Cardiac muscle cell (in vitro differentiated cells and primary cell): ENCODE results near the gene KANSL3. TPM values are rescaled to one million over a fixed set of nuclear protein-coding genes. Genes with fewer than 3 reads are reported as not detected.
A peak's percentile ranks its signal among the peaks of the same experiment; 100 is the strongest.

Source experiments
- DNase-seq, 2 donors: peaks; one replicate each; pipeline versions ENCODE4 v3.0.0 to v3.0.0-alpha.2; 2010 to 2017; ENCODE audit warnings: low read depth in 1 of 2, low spot score in 1 of 2
- H3K27ac ChIP-seq: fragments of 200-600 bp; sonication (generic); 2 replicates; pipeline ENCODE4 v1.5.1; 2016
- H3K27me3 ChIP-seq: fragments of 200-600 bp; sonication (generic); 2 replicates; pipeline ENCODE4 v1.6.0; 2016; ENCODE audit warnings: control low read depth
- H3K36me3 ChIP-seq: fragments of 200-600 bp; sonication (generic); 2 replicates; pipeline ENCODE4 v1.5.1; 2016; ENCODE audit warnings: control low read depth
- H3K4me1 ChIP-seq: fragments of 200-600 bp; sonication (generic); 2 replicates; pipeline ENCODE4 v1.8.1; 2017; ENCODE audit warnings: low read depth, mild to moderate bottlenecking, mixed run types
- H3K4me3 ChIP-seq: fragments of 200-600 bp; sonication (generic); 2 replicates; pipeline ENCODE4 v1.5.1; 2016; ENCODE audit warnings: mild to moderate bottlenecking
- H3K9me3 ChIP-seq: fragments of 200-600 bp; sonication (generic); 2 replicates; pipeline ENCODE4 v1.5.1; 2017; ENCODE audit warnings: low read depth, mild to moderate bottlenecking, control low read depth
- polyA plus RNA-seq: library from polyadenylated mRNA; unstranded; fragments of >200 nt; fragmentation: Nextera tagmentation; extraction: Ambion mirVana; gene quantifications from 2 replicates; pipeline ENCODE4 v1.2.1, GENCODE V29; 2016
- total RNA-seq: library from RNA; depleted of rRNA; stranded (reverse); fragments of >200 nt; gene quantifications from 2 replicates; pipeline ENCODE4 v1.2.3, GENCODE V29; 2016
- TF ChIP-seq, protein P1 (sequence below): IDR thresholded peaks from 2 replicates; pipeline ENCODE4 v1.5.1; 2012; ENCODE audit warnings: low read depth, mild to moderate bottlenecking, low read length

KANSL3 gene
- total and polyA plus RNA-seq, 2 experiments from 2014 or later: 40.4 to 59.2 TPM

- H3K36me3 ChIP-seq: peaks cover 27% of the 10 kb centered on the region
- no peak for DNase-seq
- no peaks in the 10 kb centered on the region for H3K9me3 ChIP-seq
- TF ChIP-seq, protein P1, sequence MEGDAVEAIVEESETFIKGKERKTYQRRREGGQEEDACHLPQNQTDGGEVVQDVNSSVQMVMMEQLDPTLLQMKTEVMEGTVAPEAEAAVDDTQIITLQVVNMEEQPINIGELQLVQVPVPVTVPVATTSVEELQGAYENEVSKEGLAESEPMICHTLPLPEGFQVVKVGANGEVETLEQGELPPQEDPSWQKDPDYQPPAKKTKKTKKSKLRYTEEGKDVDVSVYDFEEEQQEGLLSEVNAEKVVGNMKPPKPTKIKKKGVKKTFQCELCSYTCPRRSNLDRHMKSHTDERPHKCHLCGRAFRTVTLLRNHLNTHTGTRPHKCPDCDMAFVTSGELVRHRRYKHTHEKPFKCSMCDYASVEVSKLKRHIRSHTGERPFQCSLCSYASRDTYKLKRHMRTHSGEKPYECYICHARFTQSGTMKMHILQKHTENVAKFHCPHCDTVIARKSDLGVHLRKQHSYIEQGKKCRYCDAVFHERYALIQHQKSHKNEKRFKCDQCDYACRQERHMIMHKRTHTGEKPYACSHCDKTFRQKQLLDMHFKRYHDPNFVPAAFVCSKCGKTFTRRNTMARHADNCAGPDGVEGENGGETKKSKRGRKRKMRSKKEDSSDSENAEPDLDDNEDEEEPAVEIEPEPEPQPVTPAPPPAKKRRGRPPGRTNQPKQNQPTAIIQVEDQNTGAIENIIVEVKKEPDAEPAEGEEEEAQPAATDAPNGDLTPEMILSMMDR: no peak
- H3K27ac ChIP-seq: no peak overlapping the region
- H3K27me3 ChIP-seq: no peaks in the 10 kb centered on the region
- H3K4me1 ChIP-seq: no peaks in the 10 kb centered on the region
- no peak overlapping the region for H3K4me3 ChIP-seq
Measured at GRCh38 chr2:96591494-96591893, 46.6 kb downstream of the KANSL3 start.

DNA sequence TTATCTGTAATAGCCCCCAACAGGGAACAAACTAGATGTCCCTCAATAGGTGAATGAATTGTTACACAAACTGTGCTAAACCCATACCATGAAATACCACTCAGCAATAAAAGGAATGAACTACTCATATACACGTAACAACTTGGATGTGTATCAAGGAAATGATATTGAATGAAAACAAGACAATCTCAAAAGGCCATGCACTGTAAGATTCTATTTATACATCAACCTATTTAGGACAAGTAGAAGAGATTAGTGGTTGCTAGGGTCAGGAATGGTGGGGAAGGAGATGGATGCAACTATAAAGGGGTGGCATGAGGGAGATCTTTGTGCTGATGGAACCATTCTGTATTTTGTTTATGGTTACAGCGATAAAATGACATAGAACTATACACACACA lies 47.1 kb downstream of the KANSL3 start:
- H3K4me3 ChIP-seq: no peak overlapping the region
- no peak for DNase-seq
- no peaks in the 10 kb centered on the region for H3K4me1 ChIP-seq
- no peaks in the 10 kb centered on the region for H3K9me3 ChIP-seq
- H3K36me3 ChIP-seq: peaks cover 24% of the 10 kb centered on the region
- no peaks in the 10 kb centered on the region for H3K27me3 ChIP-seq
- no peak overlapping the region for H3K27ac ChIP-seq
- TF ChIP-seq, protein P1: no peak

GRCh38 chr2:96587843-96588242 lies 50.3 kb downstream of the KANSL3 start:
- H3K27ac ChIP-seq: no peak overlapping the region
- no peak overlapping the region for H3K4me3 ChIP-seq
- TF ChIP-seq, protein P1: no peak
- no peak for DNase-seq
- no peaks in the 10 kb centered on the region for H3K4me1 ChIP-seq
- H3K27me3 ChIP-seq: no peaks in the 10 kb centered on the region
- H3K36me3 ChIP-seq: peaks cover 8% of the 10 kb centered on the region
- H3K9me3 ChIP-seq: no peaks in the 10 kb centered on the region

GRCh38 chr2:96584017-96584416 lies 54.1 kb downstream of the KANSL3 start:
- H3K4me1 ChIP-seq: no peaks in the 10 kb centered on the region
- H3K9me3 ChIP-seq: no peaks in the 10 kb centered on the region
- DNase-seq: peak in 1 of 2 donors; percentile 68
- H3K27me3 ChIP-seq: no peaks in the 10 kb centered on the region
- TF ChIP-seq, protein P1: no peak
- no peak overlapping the region for H3K4me3 ChIP-seq
- peaks cover 4% of the 10 kb centered on the region for H3K36me3 ChIP-seq
- no peak overlapping the region for H3K27ac ChIP-seq

GRCh38 chr2:96580771-96581170 lies 57.3 kb downstream of the KANSL3 start:
- TF ChIP-seq, protein P1: peak; percentile 60
- Histone ChIP-seq H3K4me3 (no peak overlapping the region), H3K9me3 (no peaks in the 10 kb centered on the region), H3K27me3 (no peaks in the 10 kb centered on the region), H3K36me3 (peaks cover 4% of the 10 kb centered on the region), H3K4me1 (no peaks in the 10 kb centered on the region), H3K27ac (no peak overlapping the region)
- peak; percentile 13 to 67 for DNase-seq

GRCh38 chr2:96579422-96579821 lies 58.7 kb downstream of the KANSL3 start:
- Histone ChIP-seq H3K9me3 (no peaks in the 10 kb centered on the region), H3K4me3 (no peak overlapping the region), H3K27me3 (no peaks in the 10 kb centered on the region), H3K27ac (no peak overlapping the region), H3K36me3 (peaks cover under 1% of the 10 kb centered on the region), H3K4me1 (no peaks in the 10 kb centered on the region)
- TF ChIP-seq, protein P1: no peak
- no peak for DNase-seq
